IMR-90 (cell line): Measurements from ENCODE around the gene RALGPS2. TPM values are rescaled to one million over a fixed set of nuclear protein-coding genes. Genes with fewer than 3 reads are reported as not detected.

Source experiments
- ATAC-seq: fragments of 200-7000 bp; cut with Tn5 transposase; 2 replicates; pipeline ENCODE4 v1.9.1; 2020; ENCODE audit warnings: low read depth, mild to moderate bottlenecking, moderate library complexity
- BruUV-seq: library from RNA; stranded (reverse); fragments of 400-500 nt; replicated peaks from 2 replicates; lab custom pipeline; 2021; lab: Mats Ljungman, UMichigan
- CTCF ChIA-PET: fragments of 300-600 bp; formaldehyde crosslinking; extraction: SDS; loops from one replicate; lab custom pipeline; 2021; ENCODE audit warnings: antibody characterized with exemption; lab: Yijun Ruan, JAX
- POLR2A ChIA-PET: fragments of 300-600 bp; sonication (Branson Sonifier 250); formaldehyde crosslinking; loops from one replicate; lab custom pipeline; 2022; ENCODE audit warnings: antibody characterized with exemption; ENCODE audit not compliant: unreplicated experiment; lab: Charles Lee
- DNase-seq: peaks from one replicate; pipeline ENCODE4 v3.0.0; 2013
- H2AFZ ChIP-seq: replicated peaks from 2 replicates; pipeline ENCODE3; 2013; ENCODE audit warnings: low read length, mild to moderate bottlenecking; ENCODE audit not compliant: poor library complexity
- H2AK5ac ChIP-seq: 2 replicates; pipeline ENCODE4 v1.6.1; 2013; ENCODE audit warnings: low read depth, low read length, inconsistent platforms
- H2AK9ac ChIP-seq: replicated peaks from 2 replicates; pipeline ENCODE3; 2013; ENCODE audit warnings: mild to moderate bottlenecking, low read depth, low read length, moderate library complexity; ENCODE audit not compliant: poor library complexity
- H2BK120ac ChIP-seq: 2 replicates; pipeline ENCODE4 v1.6.1; 2013; ENCODE audit warnings: low read depth, low read length, inconsistent platforms
- H2BK15ac ChIP-seq: 3 replicates; pipeline ENCODE4 v1.6.1; 2013; ENCODE audit warnings: low read depth, low read length, inconsistent platforms
- H2BK20ac ChIP-seq: 2 replicates; pipeline ENCODE4 v1.6.1; 2013; ENCODE audit warnings: low read depth, mild to moderate bottlenecking, inconsistent platforms, low read length, moderate library complexity
- H2BK5ac ChIP-seq: 2 replicates; pipeline ENCODE4 v1.6.1; 2013; ENCODE audit warnings: mild to moderate bottlenecking, low read depth, low read length, inconsistent platforms; ENCODE audit not compliant: poor library complexity, severe bottlenecking
- H3K14ac ChIP-seq: replicated peaks from 2 replicates; pipeline ENCODE4 v1.6.1; 2013; ENCODE audit warnings: low read depth, low read length, inconsistent platforms
- H3K18ac ChIP-seq: 2 replicates; pipeline ENCODE4 v1.6.1; 2013; ENCODE audit warnings: low read depth, low read length, control low read depth
- H3K23ac ChIP-seq: 2 replicates; pipeline ENCODE4 v1.6.1; 2013; ENCODE audit warnings: low read depth, low read length, inconsistent platforms
- H3K27ac ChIP-seq: 2 replicates; pipeline ENCODE4 v1.5.1; 2013; ENCODE audit warnings: mild to moderate bottlenecking, control low read depth, low read length; ENCODE audit not compliant: insufficient read depth
- H3K27me3 ChIP-seq: 2 replicates; pipeline ENCODE4 v1.6.1; 2013; ENCODE audit warnings: low read length; ENCODE audit not compliant: control insufficient read depth, insufficient read depth
- H3K36me3 ChIP-seq: 2 replicates; pipeline ENCODE4 v1.6.1; 2013; ENCODE audit warnings: low read length, mixed read lengths; ENCODE audit not compliant: control insufficient read depth, insufficient read depth
- H3K4ac ChIP-seq: 2 replicates; pipeline ENCODE4 v1.6.1; 2013; ENCODE audit warnings: low read depth, low read length, inconsistent platforms
- H3K4me1 ChIP-seq: 2 replicates; pipeline ENCODE4 v1.6.1; 2013; ENCODE audit warnings: low read length, mixed read lengths; ENCODE audit not compliant: control insufficient read depth, insufficient read depth
- H3K4me2 ChIP-seq: 2 replicates; pipeline ENCODE4 v1.6.1; 2013; ENCODE audit warnings: low read depth, mild to moderate bottlenecking, control low read depth, low read length, moderate library complexity
- H3K4me3 ChIP-seq: 2 replicates; pipeline ENCODE4 v1.5.1; 2013; ENCODE audit warnings: low read depth, mild to moderate bottlenecking, control low read depth, low read length, moderate library complexity; ENCODE audit not compliant: insufficient read depth
- H3K56ac ChIP-seq: 2 replicates; pipeline ENCODE4 v1.6.1; 2013; ENCODE audit warnings: low read length, inconsistent platforms; ENCODE audit not compliant: insufficient read depth; ENCODE audit errors: extremely low read depth
- H3K79me1 ChIP-seq, 2 experiments: 2 replicates each; pipeline ENCODE4 v1.6.1; 2013; ENCODE audit warnings: low read length in 2 of 2, inconsistent platforms in 1 of 2, low read depth in 1 of 2
- H3K9ac ChIP-seq: 2 replicates; pipeline ENCODE4 v1.6.1; 2013; ENCODE audit warnings: low read depth, low read length, control low read depth
- H3K9me1 ChIP-seq: 2 replicates; pipeline ENCODE4 v1.6.1; 2013; ENCODE audit warnings: low read length, inconsistent platforms; ENCODE audit not compliant: insufficient read depth
- H3K9me3 ChIP-seq: 2 replicates; pipeline ENCODE4 v1.6.1; 2013; ENCODE audit warnings: low read length; ENCODE audit not compliant: control insufficient read depth, insufficient read depth
- H4K20me1 ChIP-seq: 2 replicates; pipeline ENCODE4 v1.6.1; 2013; ENCODE audit warnings: low read length, inconsistent platforms; ENCODE audit not compliant: insufficient read depth
- H4K5ac ChIP-seq: 2 replicates; pipeline ENCODE4 v1.6.1; 2013; ENCODE audit warnings: mild to moderate bottlenecking, low read depth, low read length, control low read depth
- H4K8ac ChIP-seq, 2 experiments: 2 replicates each; pipeline ENCODE4 v1.6.1; 2013; ENCODE audit warnings: low read depth in 2 of 2, low read length in 2 of 2, control low read depth in 1 of 2, inconsistent platforms in 1 of 2
- H4K91ac ChIP-seq: 2 replicates; pipeline ENCODE4 v1.6.1; 2013; ENCODE audit warnings: low read depth, low read length, inconsistent platforms; ENCODE audit not compliant: insufficient read depth
- CEBPB ChIP-seq: IDR thresholded peaks from 2 replicates; pipeline ENCODE4 v1.6.1; 2012; ENCODE audit warnings: low read depth, low read length, improper control_type of control experiment
- FOS ChIP-seq: fragments of 150-350 bp; IDR thresholded peaks from 2 replicates; pipeline ENCODE4 v1.6.1; 2016; ENCODE audit warnings: low read depth, low read length
- MAFK ChIP-seq: IDR thresholded peaks from 2 replicates; pipeline ENCODE4 v1.6.1; 2012; ENCODE audit warnings: low read depth, low read length, improper control_type of control experiment
- MAZ ChIP-seq: IDR thresholded peaks from 2 replicates; pipeline ENCODE4 v1.6.1; 2012; ENCODE audit warnings: low read depth, mild to moderate bottlenecking, low read length, improper control_type of control experiment, moderate library complexity, borderline replicate concordance
- NFE2L2 ChIP-seq: fragments of 150-350 bp; IDR thresholded peaks from 2 replicates; pipeline ENCODE4 v1.6.1; 2016; ENCODE audit warnings: low read depth, mild to moderate bottlenecking, low read length
- POLR2A ChIP-seq: IDR thresholded peaks from 2 replicates; pipeline ENCODE4 v1.6.1; 2012; ENCODE audit warnings: mild to moderate bottlenecking, low read depth, low read length
- RAD21 ChIP-seq: IDR thresholded peaks from 2 replicates; pipeline ENCODE4 v1.6.1; 2012; ENCODE audit warnings: low read length, improper control_type of control experiment
- RFX5 ChIP-seq: IDR thresholded peaks from 2 replicates; pipeline ENCODE4 v1.8.0; 2012; ENCODE audit warnings: low read depth, mild to moderate bottlenecking, low read length, moderate library complexity
- SMC3 ChIP-seq: fragments of 150-350 bp; IDR thresholded peaks from 2 replicates; pipeline ENCODE4 v1.6.1; 2016; ENCODE audit warnings: low read depth, mild to moderate bottlenecking, antibody characterized with exemption, low read length, moderate library complexity
- WGBS, 2 experiments: methylation state at CpG; one replicate each; pipeline versions ENCODE4 v1.1.5 to v1.1.7; 2013; ENCODE audit warnings: missing lambda C conversion rate in 2 of 2; ENCODE audit not compliant: insufficient read length in 1 of 2; ENCODE audit errors: extremely low coverage in 2 of 2; 5-methylcytosine and 5-hydroxymethylcytosine counted together
- dilution Hi-C: fragments of 300-500 bp; cut with HindIII; formaldehyde crosslinking; loops from one replicate; pipeline ENCODE4 v1.14.3; 2018; ENCODE audit warnings: low sequenced_read_pairs; ENCODE audit not compliant: unreplicated experiment
- in situ Hi-C: fragments of 300-500 bp; cut with MboI; formaldehyde crosslinking; loops from 3 replicates; pipeline ENCODE4 v1.14.3; 2019; ENCODE audit warnings: low sequenced_read_pairs, inconsistent platforms, mixed read lengths
- intact Hi-C: fragments of 100-400 bp; cut with micrococcal nuclease; formaldehyde crosslinking; loops from 2 replicates; pipeline ENCODE4 v1.10.0; 2022
- polyA plus RNA-seq, 3 experiments: library from polyadenylated mRNA; depleted of rRNA; stranded (reverse); fragments of >200 nt; gene quantifications; 2 replicates each; pipeline ENCODE4 v1.2.3, GENCODE V29; 2012; ENCODE audit warnings: low replicate concordance in 1 of 3
- total RNA-seq: library from RNA; depleted of rRNA; stranded (reverse); fragments of >200 nt; gene quantifications from 2 replicates; pipeline ENCODE4 v1.2.3, GENCODE V29; 2012
- TF ChIP-seq, protein P1 (sequence below): conservative IDR thresholded peaks from 2 replicates; pipeline ENCODE4 v1.5.1; 2012; ENCODE audit warnings: mild to moderate bottlenecking, low read depth, low read length, improper control_type of control experiment
- TF ChIP-seq, protein P2 (sequence below): fragments of 150-350 bp; IDR thresholded peaks from 2 replicates; pipeline ENCODE4 v1.6.1; 2017; ENCODE audit warnings: mild to moderate bottlenecking, antibody characterized with exemption, low read length, low read depth

The RALGPS2 gene
- total and polyA plus RNA-seq, 2 of the 4 experiments (the other 2 are of a cell fraction), result 13.8 to 148 TPM

DNA sequence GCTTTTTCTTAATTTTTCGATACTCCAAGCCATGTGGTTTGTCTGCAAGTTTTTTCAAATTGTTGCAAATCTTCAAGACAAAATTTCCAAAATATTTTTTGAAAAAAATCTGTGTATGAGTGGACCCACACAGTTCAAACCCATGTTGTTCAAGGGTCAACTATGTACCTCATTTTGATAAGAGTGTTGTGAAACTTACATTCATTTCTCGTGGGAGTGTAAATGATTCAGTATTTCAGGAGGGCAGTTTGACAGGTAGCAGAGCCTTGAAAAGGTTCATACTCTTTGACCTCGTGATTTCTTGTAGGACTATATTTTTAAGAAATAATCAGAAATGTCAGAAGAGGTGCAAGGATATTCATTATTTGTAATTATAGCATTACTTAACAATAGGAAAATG, 77.8 kb downstream of the RALGPS2 start:
- Histone ChIP-seq H3K4me3 (no peak overlapping the region), H3K9me1 (no peaks in the 10 kb centered on the region; the same call in 1 of the 2 replicates), H2AFZ (no peak overlapping the region), H3K36me3 (peaks cover 13% of the 10 kb centered on the region), H3K27ac (no peak overlapping the region), H2AK9ac (no peak overlapping the region), H2AK5ac (no peak overlapping the region), H3K4me2 (no peak overlapping the region), H3K4ac (no peak overlapping the region), H4K8ac (no peak overlapping the region), H3K9me3 (no peaks in the 10 kb centered on the region; the same call in 1 of the 2 replicates), H2BK20ac (no peak overlapping the region), H3K18ac (no peak overlapping the region), H3K56ac (no peak overlapping the region), H4K5ac (no peak overlapping the region), H4K91ac (no peak overlapping the region), H2BK5ac (no peak overlapping the region), H3K23ac (no peak overlapping the region), H4K20me1 (no peaks in the 10 kb centered on the region; the same call in 1 of the 2 replicates), H3K27me3 (no peaks in the 10 kb centered on the region), H2BK15ac (no peak overlapping the region), H3K4me1 (no peaks in the 10 kb centered on the region), H3K79me1 (peaks cover 21 to 25% of the 10 kb centered on the region in 2 experiments), H3K9ac (no peak overlapping the region), H3K14ac (no peak overlapping the region), H2BK120ac (no peak overlapping the region)
- WGBS, 2 experiments, result 67% methylated on average over 1 of the region's 3 CpGs; no CpG with 5 or more reads in 1 of the 2 experiments
- TF ChIP-seq MAZ, result no peak
- no peak for TF ChIP-seq POLR2A
- TF ChIP-seq, protein P1, sequence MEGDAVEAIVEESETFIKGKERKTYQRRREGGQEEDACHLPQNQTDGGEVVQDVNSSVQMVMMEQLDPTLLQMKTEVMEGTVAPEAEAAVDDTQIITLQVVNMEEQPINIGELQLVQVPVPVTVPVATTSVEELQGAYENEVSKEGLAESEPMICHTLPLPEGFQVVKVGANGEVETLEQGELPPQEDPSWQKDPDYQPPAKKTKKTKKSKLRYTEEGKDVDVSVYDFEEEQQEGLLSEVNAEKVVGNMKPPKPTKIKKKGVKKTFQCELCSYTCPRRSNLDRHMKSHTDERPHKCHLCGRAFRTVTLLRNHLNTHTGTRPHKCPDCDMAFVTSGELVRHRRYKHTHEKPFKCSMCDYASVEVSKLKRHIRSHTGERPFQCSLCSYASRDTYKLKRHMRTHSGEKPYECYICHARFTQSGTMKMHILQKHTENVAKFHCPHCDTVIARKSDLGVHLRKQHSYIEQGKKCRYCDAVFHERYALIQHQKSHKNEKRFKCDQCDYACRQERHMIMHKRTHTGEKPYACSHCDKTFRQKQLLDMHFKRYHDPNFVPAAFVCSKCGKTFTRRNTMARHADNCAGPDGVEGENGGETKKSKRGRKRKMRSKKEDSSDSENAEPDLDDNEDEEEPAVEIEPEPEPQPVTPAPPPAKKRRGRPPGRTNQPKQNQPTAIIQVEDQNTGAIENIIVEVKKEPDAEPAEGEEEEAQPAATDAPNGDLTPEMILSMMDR, result no peak
- no peak for TF ChIP-seq MAFK
- no peak for TF ChIP-seq FOS
- no peak for TF ChIP-seq CEBPB
- no peak for TF ChIP-seq SMC3
- no peak for TF ChIP-seq NFE2L2
- TF ChIP-seq RFX5, result no peak
- TF ChIP-seq, protein P2, sequence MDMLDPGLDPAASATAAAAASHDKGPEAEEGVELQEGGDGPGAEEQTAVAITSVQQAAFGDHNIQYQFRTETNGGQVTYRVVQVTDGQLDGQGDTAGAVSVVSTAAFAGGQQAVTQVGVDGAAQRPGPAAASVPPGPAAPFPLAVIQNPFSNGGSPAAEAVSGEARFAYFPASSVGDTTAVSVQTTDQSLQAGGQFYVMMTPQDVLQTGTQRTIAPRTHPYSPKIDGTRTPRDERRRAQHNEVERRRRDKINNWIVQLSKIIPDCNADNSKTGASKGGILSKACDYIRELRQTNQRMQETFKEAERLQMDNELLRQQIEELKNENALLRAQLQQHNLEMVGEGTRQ, result no peak
- TF ChIP-seq RAD21, result no peak
- POLR2A ChIA-PET, result no interaction called here
- ATAC-seq, result no peak
- in situ Hi-C loops (no loop called here), intact Hi-C loops (no loop called here), dilution Hi-C loops (no loop called here)
- DNase-seq, result no peak
- no TSS peak for BruUV-seq
- CTCF ChIA-PET, result no interaction called here
